DMS53 treated with DMSO at 0.1 percent for 48 hours (cell line): ENCODE data around the gene SYT1.

Experiments
- DNase-seq: peaks from one replicate; lab custom pipeline; 2025; ENCODE audit not compliant: unreplicated experiment; lab: John Stamatoyannopoulos, UW

The SYT1 gene

GRCh38 chr12:79380402-79380801 is 515.8 kb downstream of the SYT1 start:
- no peak for DNase-seq

- DNase-seq, result no peak
Observed at GRCh38 chr12:79381248-79382208, 517.0 kb downstream of the SYT1 start.

DNA sequence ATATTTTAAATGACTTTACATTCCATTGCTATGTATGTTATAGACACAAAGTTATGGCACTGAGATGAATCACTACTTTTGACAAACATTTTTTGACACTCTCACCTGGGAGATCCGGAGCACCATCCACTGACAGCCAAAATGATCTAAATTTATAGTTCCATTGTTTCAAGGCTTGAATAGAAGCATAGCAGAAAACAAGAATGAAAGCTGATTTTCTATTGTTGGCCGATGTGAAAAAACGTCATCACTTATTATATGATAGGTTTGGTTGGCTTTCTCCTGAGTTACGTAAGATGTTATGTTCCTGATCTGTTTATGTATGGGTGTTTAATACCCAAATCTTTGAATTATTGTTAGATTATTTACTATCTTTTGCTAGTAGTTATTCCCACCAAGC is 520.0 kb downstream of the SYT1 start:
- no peak for DNase-seq

- DNase-seq, result no peak
Observed at GRCh38 chr12:79388011-79388410, 523.4 kb downstream of the SYT1 start.

GRCh38 chr12:79393842-79394241 is 529.3 kb downstream of the SYT1 start:
- no peak for DNase-seq

GRCh38 chr12:79397609-79398008 is 533.0 kb downstream of the SYT1 start:
- no peak for DNase-seq

GRCh38 chr12:79400481-79400880 is 535.9 kb downstream of the SYT1 start:
- DNase-seq, result no peak

GRCh38 chr12:79402606-79403005 is 538.0 kb downstream of the SYT1 start:
- DNase-seq, result no peak

- no peak for DNase-seq
Observed at GRCh38 chr12:79406993-79407392, 542.4 kb downstream of the SYT1 start.

- no peak for DNase-seq
Observed at GRCh38 chr12:79407671-79408622, 543.4 kb downstream of the SYT1 start.

DNA sequence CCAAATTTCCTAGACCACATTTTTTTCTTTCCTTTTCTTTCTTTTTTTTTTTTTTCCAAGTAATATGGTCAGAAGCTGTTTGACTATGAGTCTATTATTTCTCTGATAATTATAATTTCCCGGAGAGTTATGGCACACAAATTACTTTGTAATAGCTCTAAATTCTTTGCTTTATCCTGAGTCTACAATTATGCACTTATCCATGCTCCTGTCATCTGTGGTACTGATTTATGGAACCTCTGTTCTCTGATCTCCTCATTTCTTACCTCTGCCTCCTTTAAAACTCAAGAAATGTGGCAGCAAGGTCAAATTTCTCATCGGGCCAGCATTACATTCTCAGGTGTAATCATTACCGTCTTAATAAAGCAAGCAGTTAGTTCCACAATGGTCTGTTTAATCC is 544.1 kb downstream of the SYT1 start:
- no peak for DNase-seq

GRCh38 chr12:79409562-79409961 is 545.0 kb downstream of the SYT1 start:
- DNase-seq, result no peak

DNA sequence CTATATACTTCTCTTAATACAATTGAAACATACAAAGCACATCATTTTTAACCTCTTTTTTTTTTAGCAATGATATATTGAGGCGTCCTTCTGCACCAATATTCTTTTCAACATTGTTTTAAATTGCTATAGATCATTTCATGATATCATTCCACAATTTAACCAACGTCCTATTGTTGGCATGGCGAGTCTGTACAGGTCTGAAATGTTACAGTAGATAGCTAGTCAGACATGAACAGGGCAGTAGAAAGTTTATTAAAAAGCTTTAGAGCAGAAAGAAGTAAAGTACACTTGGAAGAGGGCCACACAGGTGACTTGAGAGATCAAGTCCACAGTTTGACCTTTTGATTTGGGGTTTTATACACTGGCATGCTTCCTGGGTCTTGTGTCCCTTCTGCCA is 547.2 kb downstream of the SYT1 start:
- DNase-seq, result no peak

- no peak for DNase-seq
Observed at GRCh38 chr12:79413796-79414195, 549.2 kb downstream of the SYT1 start.

DNA sequence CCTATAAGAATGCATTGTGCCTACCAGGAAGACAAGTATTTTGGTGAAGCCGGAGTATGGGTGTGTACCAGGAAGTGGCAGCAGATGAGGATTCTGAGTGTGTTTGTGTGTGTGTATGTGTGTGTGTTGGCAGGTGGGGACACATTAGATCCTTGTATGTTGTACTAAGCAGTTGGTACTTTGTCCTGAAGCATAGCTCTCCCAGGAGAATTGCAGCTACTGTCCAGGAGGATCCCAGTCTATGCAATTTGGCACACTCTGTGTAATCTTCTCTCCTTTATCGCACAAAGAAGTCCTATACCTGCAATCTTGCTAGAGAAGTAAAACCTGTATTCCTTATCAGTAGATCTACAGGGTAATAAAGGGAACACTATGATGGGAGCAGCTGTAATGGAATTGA is 549.7 kb downstream of the SYT1 start:
- DNase-seq, result no peak

DNA sequence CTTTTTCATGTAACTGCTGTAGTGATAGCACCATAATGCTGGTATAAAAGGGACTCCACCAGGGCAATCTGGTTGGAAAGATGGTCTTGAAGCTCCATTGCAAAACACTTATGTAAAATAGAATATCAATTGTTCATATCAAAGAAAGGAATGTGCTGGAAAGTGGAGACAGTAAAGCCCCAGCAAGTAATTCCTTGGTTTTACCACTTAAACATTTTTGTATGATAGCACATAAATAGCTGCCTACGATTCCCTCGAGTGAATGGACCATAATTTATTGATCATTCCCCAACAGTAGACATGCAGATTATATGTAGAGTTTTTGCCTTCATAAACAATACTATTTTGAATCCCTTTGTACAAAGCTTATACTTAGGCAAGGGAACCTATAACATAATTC is 550.7 kb downstream of the SYT1 start:
- DNase-seq, result no peak

GRCh38 chr12:79415746-79416435 is 551.3 kb downstream of the SYT1 start:
- peak; percentile 83 for DNase-seq

- DNase-seq, result peak; percentile 55
Observed at GRCh38 chr12:79420146-79420618, 555.6 kb downstream of the SYT1 start.

DNA sequence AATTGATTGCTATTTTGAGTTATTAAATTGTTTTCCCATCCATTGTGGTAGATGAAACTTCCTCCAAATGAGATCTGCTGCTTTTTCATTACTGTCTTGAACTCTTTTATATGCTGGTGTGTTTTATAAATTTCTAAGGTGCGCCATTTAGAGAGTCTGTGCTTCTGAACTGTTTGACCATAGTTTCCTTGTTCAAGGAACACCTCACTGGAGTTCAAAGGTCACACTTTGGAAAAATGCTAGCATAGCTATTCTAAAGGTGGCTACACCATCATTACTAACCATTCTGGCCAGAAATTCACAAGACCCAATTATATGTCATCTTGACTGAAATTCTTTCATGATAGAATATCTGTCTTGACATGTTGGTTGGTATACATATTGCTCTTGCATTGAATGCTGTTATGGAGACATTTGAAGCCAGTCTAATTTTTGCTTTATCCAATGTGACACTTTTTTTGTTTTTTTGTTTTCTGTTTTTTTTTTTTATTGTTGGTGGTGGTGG is 556.7 kb downstream of the SYT1 start:
- DNase-seq, result no peak

DNA sequence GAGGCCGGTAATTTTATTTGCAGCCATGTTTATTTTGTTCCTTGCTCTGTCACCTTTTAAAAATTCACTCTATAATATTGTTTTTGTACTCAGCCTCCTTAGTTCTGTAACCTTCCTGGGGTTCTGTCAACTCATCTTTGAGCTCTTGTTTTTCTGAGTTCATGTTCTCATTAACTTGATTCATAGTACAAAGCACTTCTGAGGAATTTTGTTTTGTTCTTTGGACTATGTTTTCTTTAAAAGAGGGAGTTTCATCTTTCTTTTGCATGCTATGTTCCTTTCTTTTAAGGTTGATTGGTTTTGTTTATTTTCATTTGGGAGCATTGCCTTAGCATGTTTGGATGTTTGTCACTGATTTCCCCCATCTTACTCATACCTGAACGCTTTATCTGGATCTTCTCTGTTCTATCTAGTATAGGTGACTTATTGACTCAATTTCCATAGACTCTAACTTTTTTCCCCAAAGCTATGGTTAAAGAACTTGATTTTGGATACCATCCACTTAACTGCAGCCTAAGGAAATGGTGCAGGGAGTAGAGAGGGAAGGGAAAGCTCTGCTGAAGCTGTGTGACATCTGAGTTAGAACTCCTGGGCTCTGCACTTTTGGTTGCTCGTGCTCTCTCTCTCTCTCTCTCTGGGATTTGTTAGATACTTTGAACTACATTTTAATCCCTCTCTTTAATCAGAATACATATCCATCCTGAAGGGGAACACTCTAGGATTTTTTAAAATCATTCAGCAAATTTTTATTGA is 557.7 kb downstream of the SYT1 start:
- no peak for DNase-seq
